ENCODE data around the gene GTF3A. TPM values are rescaled to one million over a fixed set of nuclear protein-coding genes. Genes with fewer than 3 reads are reported as not detected.

GTF3A gene
- total RNA-seq, 2 donors from 2014 or later: 114 to 226 TPM

GRCh38 chr13:27421101-27421871 is 3.1 kb upstream of the GTF3A start:
- peak overlapping the region; percentile 84 for H3K27ac Mint-ChIP-seq
- H3K4me1 Mint-ChIP-seq: peaks cover 23% of the 10 kb centered on the region
- peaks cover 24% of the 10 kb centered on the region for H3K36me3 Mint-ChIP-seq (ENCODE audit: low read depth)
- H3K9me3 Mint-ChIP-seq: no peaks in the 10 kb centered on the region
- no peak for ATAC-seq (replicated peaks)
- no peak overlapping the region for H3K4me3 Mint-ChIP-seq
- H3K27me3 Mint-ChIP-seq: no peaks in the 10 kb centered on the region

GRCh38 chr13:27423333-27423732 is 1.1 kb upstream of the GTF3A start:
- Mint-ChIP-seq H3K27ac (peak overlapping the region; percentile 84), H3K27me3 (no peaks in the 10 kb centered on the region), H3K4me1 (peaks cover 36% of the 10 kb centered on the region), H3K9me3 (no peaks in the 10 kb centered on the region), H3K36me3 (ENCODE audit: low read depth) (peaks cover 45% of the 10 kb centered on the region), H3K4me3 (peak overlapping the region; percentile 86)
- peak; percentile 8 for ATAC-seq (replicated peaks)

GRCh38 chr13:27425158-27425917 is 919 bp downstream of the GTF3A start:
- H3K9me3 Mint-ChIP-seq: no peaks in the 10 kb centered on the region
- H3K36me3 Mint-ChIP-seq (ENCODE audit: low read depth): peaks cover 65% of the 10 kb centered on the region
- no peaks in the 10 kb centered on the region for H3K27me3 Mint-ChIP-seq
- peak overlapping the region; percentile 96 for H3K27ac Mint-ChIP-seq
- peak overlapping the region; percentile 86 for H3K4me3 Mint-ChIP-seq
- ATAC-seq (replicated peaks): no peak
- peaks cover 30% of the 10 kb centered on the region for H3K4me1 Mint-ChIP-seq

DNA sequence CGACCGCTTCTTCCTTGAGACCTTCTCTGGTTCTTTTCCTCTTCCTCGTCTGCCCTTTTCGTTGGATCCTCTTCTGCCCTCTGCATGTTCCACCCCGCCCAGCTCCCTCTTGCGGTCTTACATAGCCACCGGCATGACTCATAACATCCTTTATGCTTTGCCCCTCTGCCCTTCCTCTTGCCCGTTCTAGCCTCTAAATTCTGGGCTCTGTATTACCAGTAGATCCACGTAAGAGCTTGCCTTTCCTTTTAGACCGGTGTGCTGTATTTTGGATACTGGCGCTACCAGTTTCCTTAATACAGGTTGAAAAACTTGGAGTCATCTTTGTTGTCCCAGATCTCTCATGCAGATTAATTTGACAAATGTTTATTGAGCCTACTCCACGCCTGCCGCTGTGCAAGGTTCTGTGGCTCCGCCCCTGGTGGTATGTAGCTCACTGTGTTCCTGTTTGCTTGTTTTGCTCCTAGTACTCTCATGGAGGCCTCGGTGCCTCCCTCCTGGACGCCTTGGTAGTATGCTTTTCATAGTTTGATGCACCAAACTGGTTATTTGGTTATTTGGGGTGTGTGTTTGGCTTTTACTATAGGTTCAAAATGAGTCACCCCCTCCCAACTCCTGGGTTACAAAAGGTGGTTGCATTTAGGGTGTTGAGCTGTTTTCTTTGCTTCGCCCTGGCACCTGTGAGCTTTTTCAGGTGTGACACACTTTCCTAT is 1.7 kb downstream of the GTF3A start:
- Mint-ChIP-seq H3K4me3 (peak overlapping the region; percentile 86), H3K36me3 (ENCODE audit: low read depth) (peaks cover 72% of the 10 kb centered on the region), H3K27me3 (no peaks in the 10 kb centered on the region), H3K9me3 (no peaks in the 10 kb centered on the region), H3K27ac (peak overlapping the region; percentile 96), H3K4me1 (peaks cover 30% of the 10 kb centered on the region)
- peak; percentile 66 for ATAC-seq (replicated peaks)

GRCh38 chr13:27427641-27428040 is 3.2 kb downstream of the GTF3A start:
- Mint-ChIP-seq H3K36me3 (ENCODE audit: low read depth) (peaks cover 88% of the 10 kb centered on the region), H3K4me3 (peak overlapping the region; percentile 86), H3K27ac (peak overlapping the region; percentile 96), H3K27me3 (no peaks in the 10 kb centered on the region), H3K9me3 (no peaks in the 10 kb centered on the region), H3K4me1 (peaks cover 26% of the 10 kb centered on the region)
- no peak for ATAC-seq (replicated peaks)

- Mint-ChIP-seq H3K27me3 (no peaks in the 10 kb centered on the region), H3K9me3 (no peaks in the 10 kb centered on the region), H3K4me1 (peaks cover 24% of the 10 kb centered on the region), H3K27ac (peak overlapping the region; percentile 96), H3K4me3 (peak overlapping the region; percentile 86), H3K36me3 (ENCODE audit: low read depth) (peaks cover 93% of the 10 kb centered on the region)
- no peak for ATAC-seq (replicated peaks)
Observed at GRCh38 chr13:27428160-27428559, 3.7 kb downstream of the GTF3A start.

DNA sequence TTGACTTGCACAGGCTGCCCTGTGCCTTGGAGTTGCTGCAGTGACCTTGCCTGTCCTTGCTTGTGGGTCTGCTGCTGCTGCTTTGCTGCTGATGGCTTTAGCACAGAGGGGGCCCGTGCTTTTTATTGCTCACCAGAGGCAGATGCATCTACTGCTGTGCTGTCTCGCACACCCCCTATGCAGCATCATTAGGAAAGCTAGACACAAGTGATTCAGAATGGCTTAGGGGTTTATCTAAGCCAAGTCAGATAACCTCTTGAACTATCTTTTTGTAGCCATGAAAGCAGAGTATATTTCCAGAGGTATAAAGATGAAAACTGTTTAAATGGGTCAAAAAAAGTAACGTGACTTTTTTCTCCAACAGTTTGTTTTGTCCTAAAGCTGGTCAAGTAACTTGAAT is 7.8 kb downstream of the GTF3A start:
- Mint-ChIP-seq H3K4me3 (peak overlapping the region; percentile 19), H3K27ac (peak overlapping the region; percentile 69), H3K9me3 (no peaks in the 10 kb centered on the region), H3K4me1 (peaks cover 15% of the 10 kb centered on the region), H3K36me3 (ENCODE audit: low read depth) (peaks cover 98% of the 10 kb centered on the region), H3K27me3 (no peaks in the 10 kb centered on the region)
- ATAC-seq (replicated peaks): no peak

GRCh38 chr13:27432611-27433210 is 8.3 kb downstream of the GTF3A start:
- Mint-ChIP-seq H3K4me3 (peak overlapping the region; percentile 19), H3K27me3 (no peaks in the 10 kb centered on the region), H3K4me1 (peaks cover 13% of the 10 kb centered on the region), H3K27ac (peak overlapping the region; percentile 69), H3K36me3 (ENCODE audit: low read depth) (peaks cover 98% of the 10 kb centered on the region), H3K9me3 (no peaks in the 10 kb centered on the region)
- no peak for ATAC-seq (replicated peaks)

DNA sequence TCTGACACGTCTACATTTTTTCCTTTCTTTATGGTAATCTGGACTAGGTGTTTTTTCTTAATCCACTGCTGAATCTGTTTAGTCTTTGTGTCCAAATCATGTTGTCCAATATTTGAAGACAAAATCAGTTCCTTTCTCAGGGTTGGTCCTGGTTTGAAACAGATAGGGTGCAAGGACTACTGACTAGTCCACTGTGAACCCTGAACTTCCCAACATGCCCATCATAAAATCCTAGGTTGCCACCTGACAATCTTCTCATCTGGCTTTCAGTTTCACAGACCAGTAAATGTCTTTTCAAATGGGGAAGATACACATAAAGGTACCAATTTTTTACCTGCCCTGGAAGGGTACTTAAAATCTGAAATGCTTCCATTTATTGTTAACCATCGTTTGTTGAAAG is 12.7 kb downstream of the GTF3A start:
- H3K27ac Mint-ChIP-seq: no peak overlapping the region
- H3K4me3 Mint-ChIP-seq: no peak overlapping the region
- H3K36me3 Mint-ChIP-seq (ENCODE audit: low read depth): peaks cover 90% of the 10 kb centered on the region
- ATAC-seq (replicated peaks): no peak
- no peaks in the 10 kb centered on the region for H3K9me3 Mint-ChIP-seq
- no peaks in the 10 kb centered on the region for H3K27me3 Mint-ChIP-seq
- H3K4me1 Mint-ChIP-seq: peaks cover 24% of the 10 kb centered on the region

GRCh38 chr13:27440408-27440807 is 16.0 kb downstream of the GTF3A start:
- H3K4me1 Mint-ChIP-seq: peaks cover 24% of the 10 kb centered on the region
- peaks cover 62% of the 10 kb centered on the region for H3K36me3 Mint-ChIP-seq (ENCODE audit: low read depth)
- H3K27me3 Mint-ChIP-seq: no peaks in the 10 kb centered on the region
- no peak for ATAC-seq (replicated peaks)
- peak overlapping the region; percentile 12 for H3K27ac Mint-ChIP-seq
- H3K9me3 Mint-ChIP-seq: no peaks in the 10 kb centered on the region
- H3K4me3 Mint-ChIP-seq: no peak overlapping the region

DNA sequence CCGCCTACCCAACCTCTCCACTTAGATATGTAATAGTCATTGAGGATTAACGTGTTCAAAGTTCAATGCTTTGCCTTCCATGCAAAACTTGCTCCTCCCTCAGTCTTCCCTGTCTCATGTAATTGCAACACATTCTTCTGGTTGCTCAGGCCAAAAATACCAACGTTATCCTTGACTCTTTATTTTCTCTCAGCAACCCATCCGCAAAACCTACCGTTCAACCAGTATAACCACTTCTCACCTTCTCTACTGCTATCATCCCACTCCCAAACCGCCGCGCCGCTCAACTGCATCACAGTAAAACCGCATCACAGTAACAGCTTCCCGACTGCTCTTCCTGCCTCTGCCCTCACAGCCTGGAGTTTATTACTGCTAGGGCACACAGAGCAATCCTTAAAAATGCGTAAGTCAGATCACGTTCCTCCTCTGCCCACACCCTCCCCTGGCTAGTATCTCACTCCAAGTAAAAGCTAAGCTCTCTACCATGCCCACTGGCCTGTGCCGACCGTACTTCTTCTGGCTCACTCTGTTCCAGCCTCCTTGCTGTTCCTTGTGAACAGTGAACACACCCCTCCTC is 17.7 kb downstream of the GTF3A start:
- Mint-ChIP-seq H3K36me3 (ENCODE audit: low read depth) (peaks cover 47% of the 10 kb centered on the region), H3K27ac (peak overlapping the region; percentile 38), H3K4me1 (peaks cover 30% of the 10 kb centered on the region), H3K4me3 (peak overlapping the region; percentile 68), H3K27me3 (no peaks in the 10 kb centered on the region), H3K9me3 (no peaks in the 10 kb centered on the region)
- peak; percentile 77 for ATAC-seq (replicated peaks)

- peaks cover 35% of the 10 kb centered on the region for H3K4me1 Mint-ChIP-seq
Observed at GRCh38 chr13:27442797-27443196, 18.4 kb downstream of the GTF3A start.

GRCh38 chr13:27446986-27447583 is 22.7 kb downstream of the GTF3A start:
- peak overlapping the region; percentile 99 for H3K27ac Mint-ChIP-seq
- ATAC-seq (replicated peaks): no peak
- peaks cover 32% of the 10 kb centered on the region for H3K4me1 Mint-ChIP-seq
- H3K4me3 Mint-ChIP-seq: peak overlapping the region; percentile 99
- no peaks in the 10 kb centered on the region for H3K27me3 Mint-ChIP-seq
- peaks cover 23% of the 10 kb centered on the region for H3K36me3 Mint-ChIP-seq (ENCODE audit: low read depth)
- no peaks in the 10 kb centered on the region for H3K9me3 Mint-ChIP-seq

More at GRCh38 chr13:27442797-27443196, 18.4 kb downstream of the GTF3A start:
- no peaks in the 10 kb centered on the region for H3K9me3 Mint-ChIP-seq
- ATAC-seq (replicated peaks): no peak
- H3K36me3 Mint-ChIP-seq (ENCODE audit: low read depth): peaks cover 40% of the 10 kb centered on the region
- H3K4me3 Mint-ChIP-seq: peak overlapping the region; percentile 68
- peak overlapping the region; percentile 38 for H3K27ac Mint-ChIP-seq
- no peaks in the 10 kb centered on the region for H3K27me3 Mint-ChIP-seq
